ENCODE data around the gene NHSL1.

GRCh38 chr6:138498629-138499302 lies 528 bp downstream of the NHSL1 start:
- TF ChIP-seq CTCF (IDR thresholded peaks at IDR 0.05) = no peak
- no peak for TF ChIP-seq POLR2A (IDR thresholded peaks at IDR 0.05)

Data from breast epithelium (tissue), 3 donors.